ENCODE data around the gene TOM1L2.
"Not testable (repeated sequence)": the region's sequence is repeated elsewhere in the genome, so short reads cannot be mapped to it uniquely, and the experiment has no call there.

TOM1L2 gene

DNA sequence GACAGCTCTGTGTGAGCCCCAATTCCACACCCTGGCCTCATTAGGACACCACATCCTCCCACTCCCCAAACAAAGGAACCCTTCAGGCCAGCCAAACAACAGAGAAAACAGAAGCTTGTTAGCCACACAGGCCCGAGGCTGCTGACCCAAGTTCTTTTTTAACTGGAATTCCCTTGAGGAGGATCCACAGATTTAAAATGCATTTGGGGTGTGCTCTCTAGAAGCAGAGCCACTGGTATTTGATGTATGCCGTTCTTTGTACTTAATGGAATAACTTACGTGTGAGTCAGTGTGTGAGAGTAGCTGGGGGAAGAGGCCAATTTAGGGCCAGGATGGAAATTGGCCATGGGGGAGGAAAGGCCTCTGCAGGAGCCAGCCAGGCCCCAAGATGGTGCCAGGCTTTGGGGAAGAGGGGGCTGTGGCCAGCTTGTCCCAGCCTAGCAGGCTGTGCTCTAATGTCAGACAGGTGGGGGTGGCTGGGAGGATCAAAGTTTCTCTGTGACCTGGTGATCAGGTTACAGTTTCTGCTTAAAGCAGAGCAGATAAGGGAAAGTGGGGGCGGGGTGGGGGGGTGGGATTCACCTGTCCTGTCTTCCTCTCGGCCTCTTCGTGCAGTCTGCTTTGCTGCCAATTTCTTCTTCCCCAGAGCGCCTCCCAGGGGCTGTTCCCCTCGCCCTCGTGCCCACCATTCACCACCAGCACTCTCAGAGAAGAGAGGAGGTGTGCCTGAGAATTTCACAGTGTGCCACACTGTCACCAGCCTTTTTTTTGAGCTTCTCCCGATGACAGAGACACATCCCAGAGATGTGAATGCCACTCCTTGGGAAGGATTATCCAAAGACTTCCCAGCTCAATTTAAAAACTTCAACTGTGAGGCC is 50.8 kb downstream of the TOM1L2 start:
- peak; percentile 47 for DNase-seq

DNA sequence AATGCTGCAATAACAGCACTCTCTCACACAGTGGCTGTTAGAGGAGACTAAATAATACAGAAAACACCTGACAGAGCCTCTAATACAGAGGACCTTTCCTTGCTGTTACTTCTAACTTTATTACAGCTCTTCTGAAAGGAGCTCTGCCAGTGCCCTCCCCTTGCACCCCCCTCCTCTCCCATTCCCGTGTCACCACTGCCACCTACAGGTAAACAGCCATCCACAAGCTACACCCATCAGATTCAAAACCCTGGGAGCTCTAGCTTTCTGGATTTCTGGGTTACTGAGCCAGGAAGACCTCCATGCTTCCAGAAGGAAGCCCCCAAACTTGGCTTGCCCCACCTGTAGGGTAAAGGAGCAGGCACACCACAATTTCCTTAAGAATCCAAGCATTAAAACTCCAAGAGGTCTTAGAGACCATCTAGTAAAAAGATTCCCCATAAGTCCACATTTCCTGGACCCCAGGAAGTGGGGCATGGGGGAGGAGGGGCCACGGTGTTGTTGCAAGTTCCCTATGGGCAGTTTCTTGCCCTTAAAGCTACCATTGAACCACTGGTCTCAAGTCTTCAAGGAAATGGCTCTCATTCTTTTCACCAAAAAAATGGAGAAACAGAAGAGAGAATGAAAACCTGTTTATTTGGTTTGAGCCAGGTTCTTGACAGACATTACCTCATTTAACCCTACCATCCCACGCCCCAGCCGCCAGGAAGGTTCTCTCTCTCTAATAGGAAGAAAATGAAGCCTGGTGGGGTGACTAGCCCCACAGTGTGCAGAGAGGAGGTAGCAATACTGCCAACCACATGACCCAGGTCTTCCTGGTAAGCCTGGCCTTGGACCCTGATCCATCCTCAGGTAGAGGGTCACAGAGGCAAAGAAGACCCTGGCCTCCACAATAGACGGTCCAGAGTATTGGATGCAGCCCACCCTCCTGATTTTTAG is 52.8 kb downstream of the TOM1L2 start:
- no peak for DNase-seq

DNA sequence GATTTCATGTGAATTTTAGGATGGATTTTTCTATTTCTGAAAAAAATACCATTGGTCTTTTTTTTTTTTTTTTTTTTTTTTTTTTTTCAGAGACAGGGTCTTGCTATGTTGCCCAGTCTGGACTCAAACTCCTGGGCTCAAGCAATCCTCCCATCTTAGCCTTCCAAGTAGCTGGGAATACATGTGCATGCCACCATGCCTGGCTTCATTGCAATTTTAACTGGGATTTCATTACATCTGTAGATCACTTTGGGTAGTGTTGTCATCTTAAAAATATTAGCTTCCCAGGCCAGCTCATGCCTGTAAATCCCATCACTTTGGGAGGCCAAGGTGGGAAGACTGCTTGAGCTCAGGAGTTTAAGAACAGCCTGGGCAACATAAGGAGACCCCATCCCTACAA is 54.8 kb downstream of the TOM1L2 start:
- no peak for DNase-seq

GRCh38 chr17:17915183-17915582 is 57.0 kb downstream of the TOM1L2 start:
- DNase-seq = no peak

DNA sequence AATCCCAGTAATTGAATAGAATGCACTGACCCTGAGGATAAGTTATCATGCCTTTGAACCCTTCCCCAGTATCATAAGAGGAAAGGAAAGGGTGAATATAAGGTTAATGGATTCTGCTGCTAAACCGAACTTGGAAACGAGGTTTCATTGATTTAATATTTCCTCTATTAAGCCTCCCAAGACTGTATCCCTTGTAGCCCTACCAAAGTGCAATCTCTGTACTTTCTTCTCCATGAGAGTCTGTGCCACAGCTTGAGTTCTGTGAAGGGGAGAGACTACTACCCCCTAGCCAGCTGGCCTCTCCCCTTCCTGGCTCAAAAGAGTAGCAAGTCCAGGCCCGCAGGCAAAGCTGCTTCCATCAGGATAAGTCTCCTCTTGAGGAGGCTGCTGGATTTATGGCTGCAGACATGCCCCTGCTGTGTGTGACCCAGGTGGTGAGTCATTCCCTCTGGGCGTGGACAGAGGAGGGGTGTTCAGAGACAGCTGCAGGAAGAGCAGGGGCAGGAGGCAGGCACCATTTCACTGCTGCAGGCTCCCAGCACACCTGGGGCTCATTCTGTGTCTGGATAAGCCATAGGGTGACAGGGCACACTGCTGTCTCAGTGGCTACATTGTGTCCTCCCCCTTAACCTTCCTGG is 58.4 kb downstream of the TOM1L2 start:
- DNase-seq = no peak

GRCh38 chr17:17912336-17912735 is 59.9 kb downstream of the TOM1L2 start:
- not testable (repeated sequence) for DNase-seq

DNA sequence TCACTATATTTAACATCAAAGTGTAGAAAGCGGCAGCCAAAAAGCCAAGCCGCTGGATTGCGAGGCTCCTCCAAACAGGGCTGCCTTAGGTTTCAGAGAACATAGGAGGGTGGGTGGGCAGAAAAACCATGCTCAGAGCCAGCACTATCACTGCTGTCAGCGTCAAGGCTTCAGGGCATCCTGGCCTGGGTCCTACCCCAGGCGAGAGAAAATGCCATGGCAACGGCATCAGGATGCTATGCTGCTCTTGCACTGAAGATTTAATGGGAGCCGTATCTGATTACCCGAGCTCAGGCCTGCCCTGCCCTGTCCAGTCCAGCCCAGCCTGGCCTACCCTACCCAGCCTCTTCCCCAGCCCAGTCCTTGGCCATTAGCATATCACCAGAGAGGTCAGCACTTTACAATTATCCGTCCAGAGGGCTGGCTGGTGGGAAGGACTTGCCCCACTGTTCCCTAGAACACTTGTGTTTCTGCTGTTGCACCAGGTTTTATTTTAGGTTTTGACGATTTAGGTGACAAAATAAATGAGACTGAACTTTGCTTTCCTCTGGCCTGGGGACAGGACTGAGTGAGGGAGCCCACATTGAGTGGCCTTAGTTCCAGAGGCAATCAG is 61.1 kb downstream of the TOM1L2 start:
- DNase-seq = no peak

- no peak for DNase-seq
Observed at GRCh38 chr17:17910060-17910459, 62.1 kb downstream of the TOM1L2 start.

- DNase-seq = no peak
Observed at GRCh38 chr17:17909078-17909477, 63.1 kb downstream of the TOM1L2 start.

- DNase-seq = no peak
Observed at GRCh38 chr17:17907469-17907868, 64.7 kb downstream of the TOM1L2 start.

GRCh38 chr17:17906418-17907215 is 65.6 kb downstream of the TOM1L2 start:
- DNase-seq = no peak

DNA sequence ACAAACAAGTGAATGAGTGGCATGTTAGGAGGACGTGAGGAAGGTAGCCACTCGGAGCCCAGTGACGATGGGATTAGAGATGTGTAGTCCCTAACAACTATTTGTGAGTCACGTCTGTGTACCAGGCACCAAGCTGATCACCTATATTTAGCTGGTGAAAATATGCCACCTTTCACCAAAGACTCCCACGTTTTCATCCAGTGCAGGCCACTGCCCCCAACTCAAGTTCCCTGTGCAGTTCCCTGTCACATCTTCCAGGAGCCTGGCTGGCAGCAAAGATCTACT is 67.2 kb downstream of the TOM1L2 start:
- no peak for DNase-seq

DNA sequence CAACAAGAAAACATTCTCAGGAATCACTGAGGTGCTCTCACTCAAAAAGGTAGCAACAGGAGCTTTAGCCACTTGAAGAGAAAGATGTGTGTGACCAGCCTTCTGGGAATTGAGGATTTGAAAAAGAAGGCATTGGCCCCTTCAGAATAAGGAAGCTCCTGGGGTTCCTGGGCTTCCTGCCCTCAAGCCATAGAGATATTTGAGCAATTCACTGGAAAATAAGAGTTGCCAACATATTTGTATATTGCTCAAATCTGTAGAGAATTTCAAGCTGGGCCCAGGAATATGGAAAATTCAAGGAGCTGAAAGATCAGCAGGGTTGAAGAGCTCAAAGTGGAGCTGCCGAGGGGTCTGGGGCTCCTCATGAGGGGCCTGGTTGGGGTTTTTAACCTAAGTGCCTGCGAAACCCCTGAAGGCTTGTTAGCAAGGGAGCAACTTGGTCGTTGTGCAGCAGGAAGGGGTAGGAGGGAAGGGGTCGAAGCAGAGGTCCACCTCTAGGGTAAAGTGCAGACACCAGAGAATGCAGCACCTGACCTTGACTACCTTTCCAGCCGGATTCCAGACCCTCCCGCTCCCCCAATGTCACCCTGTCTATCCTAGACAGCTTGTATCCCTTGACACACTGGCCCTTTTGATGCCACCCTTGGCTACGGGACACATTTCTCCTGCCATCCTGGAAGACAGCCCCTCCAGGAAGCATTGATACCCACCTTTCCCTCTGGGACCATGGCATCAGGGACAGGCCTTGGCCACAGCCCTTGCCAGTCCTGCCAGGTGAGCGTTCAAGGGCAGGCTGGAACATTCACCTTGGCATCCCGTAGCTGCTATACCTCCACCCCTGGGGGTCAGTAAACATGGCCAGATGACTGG is 67.8 kb downstream of the TOM1L2 start:
- DNase-seq = no peak

DNA sequence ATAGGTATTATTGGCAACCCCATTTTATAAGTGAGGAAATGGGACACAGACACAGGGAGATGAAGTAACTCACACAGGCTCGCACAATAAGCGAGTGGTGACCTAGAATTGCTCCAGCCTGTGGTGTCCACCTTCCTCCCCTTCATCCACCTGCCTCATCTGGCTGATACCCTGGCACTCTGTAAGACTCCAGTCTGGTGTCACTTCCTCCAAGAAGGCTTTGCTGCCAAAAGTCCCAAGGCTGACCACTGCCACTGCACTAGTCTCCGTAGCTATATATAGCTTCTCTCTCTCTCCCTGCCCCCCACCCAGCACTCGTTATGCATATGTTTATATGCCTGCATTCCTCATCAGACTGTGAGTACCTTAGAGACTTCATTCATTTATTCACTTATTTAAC is 69.3 kb downstream of the TOM1L2 start:
- no peak for DNase-seq

DNA sequence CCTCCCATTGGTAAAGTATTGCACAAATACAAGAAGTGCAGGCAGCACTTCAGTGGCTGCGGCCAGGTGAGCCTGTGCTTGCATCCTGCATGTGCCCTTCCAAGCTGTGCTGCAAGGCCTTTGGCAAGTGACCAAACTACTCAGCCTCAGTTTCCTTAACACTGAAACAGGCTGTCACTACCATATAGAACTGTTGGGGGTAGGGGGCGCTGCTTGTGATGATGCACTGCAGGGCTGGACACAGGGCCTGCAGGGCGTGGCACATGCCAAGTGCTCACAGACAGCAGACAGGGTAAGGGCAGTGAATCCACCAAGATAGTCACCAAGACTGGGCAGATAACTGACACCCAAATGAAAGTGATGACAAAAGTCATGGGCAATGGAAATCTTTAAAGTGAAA is 69.8 kb downstream of the TOM1L2 start:
- no peak for DNase-seq

DNA sequence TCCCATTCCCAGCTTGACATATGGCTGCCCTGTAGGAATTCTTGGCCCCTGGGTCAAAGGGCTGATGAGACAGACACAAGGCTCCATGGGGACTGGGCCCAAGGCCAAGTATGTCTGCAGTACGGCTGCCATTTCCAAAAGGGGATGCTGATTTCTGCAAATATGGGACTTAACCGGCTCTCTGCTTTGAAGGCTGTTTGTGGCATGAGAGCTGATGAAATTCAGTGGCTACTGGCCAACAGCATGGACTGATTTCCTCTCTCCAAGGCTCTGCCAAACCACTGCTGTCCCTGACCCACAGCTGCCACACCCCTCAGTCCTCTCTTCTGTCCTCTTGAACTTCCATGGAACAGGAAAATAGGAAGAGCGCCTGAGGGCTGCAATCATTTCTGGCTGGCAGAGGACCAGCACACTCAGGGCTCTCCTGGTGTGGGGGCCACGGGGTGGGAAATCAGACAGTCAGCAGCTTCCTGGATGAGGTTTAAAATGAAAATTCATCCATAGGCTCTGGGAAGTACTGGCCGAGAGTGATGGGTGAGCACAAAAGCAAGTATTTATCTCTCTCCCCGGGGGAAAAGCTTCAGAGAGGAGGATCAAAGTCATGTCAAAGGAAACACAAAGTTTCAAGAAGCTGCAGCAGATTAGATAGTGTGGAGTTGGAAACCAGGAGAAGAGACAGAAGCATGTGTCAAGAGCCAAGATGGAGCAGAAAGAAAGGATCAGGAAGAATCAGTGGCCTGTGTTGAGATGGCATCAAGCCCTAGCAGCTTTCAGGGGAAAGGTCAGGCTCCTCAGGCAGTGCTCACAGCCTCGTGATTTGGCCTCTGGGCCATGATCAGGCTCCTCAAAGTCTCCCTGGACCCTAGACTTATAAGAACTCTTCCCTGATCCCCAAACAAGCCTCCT is 71.3 kb downstream of the TOM1L2 start:
- no peak for DNase-seq

DNA sequence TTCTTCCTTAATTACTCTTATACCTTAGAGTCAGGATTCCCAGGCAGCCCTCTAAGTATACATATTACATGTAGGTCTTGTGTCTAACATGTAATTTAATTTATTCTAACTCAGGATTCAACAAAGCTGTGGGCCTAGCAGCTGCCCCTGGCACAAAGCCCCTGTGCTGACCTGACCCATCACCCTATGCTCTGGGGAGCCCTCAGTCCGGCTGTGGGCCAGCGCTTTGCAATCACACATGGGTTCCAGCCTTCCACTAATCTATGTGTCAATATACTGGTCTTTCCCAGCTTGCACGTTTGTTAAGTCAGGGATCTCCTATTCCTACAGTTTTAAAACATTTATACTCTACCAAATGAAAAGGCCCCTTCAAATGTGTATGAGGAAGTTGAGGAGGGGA is 72.7 kb downstream of the TOM1L2 start:
- DNase-seq = no peak

GRCh38 chr17:17898673-17899072 is 73.5 kb downstream of the TOM1L2 start:
- DNase-seq = no peak

GRCh38 chr17:17897442-17897841 is 74.8 kb downstream of the TOM1L2 start:
- DNase-seq = no peak

DNA sequence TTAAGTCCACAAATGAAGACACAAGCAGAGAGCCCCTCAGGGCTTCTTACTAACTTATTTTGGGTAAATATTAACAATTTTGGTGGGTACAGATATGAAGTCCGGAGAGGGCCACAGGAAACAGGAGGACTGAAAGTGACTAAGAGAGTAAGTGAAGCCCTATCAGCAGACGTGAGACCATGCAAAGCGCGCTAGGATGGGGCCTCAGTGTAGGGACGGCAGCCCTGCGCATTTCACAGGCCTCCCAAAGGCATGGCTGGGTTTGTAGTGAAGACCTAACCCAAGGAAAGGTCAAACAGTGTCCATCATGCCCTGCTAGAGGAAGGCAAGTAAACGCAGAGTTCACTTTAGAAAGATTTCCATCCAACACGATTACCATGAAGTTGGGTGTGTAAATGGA is 75.5 kb downstream of the TOM1L2 start:
- no peak for DNase-seq

Measured in right kidney (tissue), 1 donor.